ENCODE data around the gene GALNT15. TPM values are rescaled to one million over a fixed set of nuclear protein-coding genes. Genes with fewer than 3 reads are reported as not detected.

GALNT15 gene
- total RNA-seq, 1 donor from 2014 or later = 0.40 TPM

DNA sequence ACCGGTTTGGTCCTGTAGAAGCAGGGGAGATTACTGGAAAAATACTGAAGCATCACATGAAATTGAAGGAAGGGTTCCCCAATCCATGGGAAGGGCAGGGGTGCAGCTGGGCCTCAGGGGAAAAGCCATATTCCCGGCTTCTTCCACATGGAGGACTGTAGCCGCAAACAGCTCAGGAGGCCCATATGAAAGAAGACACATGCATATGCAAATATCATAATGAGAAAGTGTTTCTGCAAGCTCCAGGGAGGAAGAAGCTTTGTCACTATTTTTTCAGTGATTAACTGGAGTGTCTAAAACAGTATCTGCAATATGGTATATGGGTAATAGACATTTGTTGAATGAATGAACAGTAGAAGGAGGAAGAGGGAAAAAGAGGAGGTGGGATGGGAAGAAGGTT is 71.1 kb downstream of the GALNT15 start:
- Mint-ChIP-seq H3K36me3 (ENCODE audit: low read depth) (no peaks in the 10 kb centered on the region), H3K9me3 (ENCODE audit: low read depth) (no peaks in the 10 kb centered on the region), H3K27me3 (ENCODE audit: low read depth) (no peaks in the 10 kb centered on the region), H3K27ac (ENCODE audit: unreplicated experiment) (no peak overlapping the region), H3K4me3 (ENCODE audit: unreplicated experiment) (no peak overlapping the region), H3K4me1 (ENCODE audit: low read depth) (peaks cover 7% of the 10 kb centered on the region)
- TF ChIP-seq, protein P1, sequence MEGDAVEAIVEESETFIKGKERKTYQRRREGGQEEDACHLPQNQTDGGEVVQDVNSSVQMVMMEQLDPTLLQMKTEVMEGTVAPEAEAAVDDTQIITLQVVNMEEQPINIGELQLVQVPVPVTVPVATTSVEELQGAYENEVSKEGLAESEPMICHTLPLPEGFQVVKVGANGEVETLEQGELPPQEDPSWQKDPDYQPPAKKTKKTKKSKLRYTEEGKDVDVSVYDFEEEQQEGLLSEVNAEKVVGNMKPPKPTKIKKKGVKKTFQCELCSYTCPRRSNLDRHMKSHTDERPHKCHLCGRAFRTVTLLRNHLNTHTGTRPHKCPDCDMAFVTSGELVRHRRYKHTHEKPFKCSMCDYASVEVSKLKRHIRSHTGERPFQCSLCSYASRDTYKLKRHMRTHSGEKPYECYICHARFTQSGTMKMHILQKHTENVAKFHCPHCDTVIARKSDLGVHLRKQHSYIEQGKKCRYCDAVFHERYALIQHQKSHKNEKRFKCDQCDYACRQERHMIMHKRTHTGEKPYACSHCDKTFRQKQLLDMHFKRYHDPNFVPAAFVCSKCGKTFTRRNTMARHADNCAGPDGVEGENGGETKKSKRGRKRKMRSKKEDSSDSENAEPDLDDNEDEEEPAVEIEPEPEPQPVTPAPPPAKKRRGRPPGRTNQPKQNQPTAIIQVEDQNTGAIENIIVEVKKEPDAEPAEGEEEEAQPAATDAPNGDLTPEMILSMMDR (IDR thresholded peaks at IDR 0.05) = no peak
- no peak for DNase-seq (ENCODE audit: low spot score)

DNA sequence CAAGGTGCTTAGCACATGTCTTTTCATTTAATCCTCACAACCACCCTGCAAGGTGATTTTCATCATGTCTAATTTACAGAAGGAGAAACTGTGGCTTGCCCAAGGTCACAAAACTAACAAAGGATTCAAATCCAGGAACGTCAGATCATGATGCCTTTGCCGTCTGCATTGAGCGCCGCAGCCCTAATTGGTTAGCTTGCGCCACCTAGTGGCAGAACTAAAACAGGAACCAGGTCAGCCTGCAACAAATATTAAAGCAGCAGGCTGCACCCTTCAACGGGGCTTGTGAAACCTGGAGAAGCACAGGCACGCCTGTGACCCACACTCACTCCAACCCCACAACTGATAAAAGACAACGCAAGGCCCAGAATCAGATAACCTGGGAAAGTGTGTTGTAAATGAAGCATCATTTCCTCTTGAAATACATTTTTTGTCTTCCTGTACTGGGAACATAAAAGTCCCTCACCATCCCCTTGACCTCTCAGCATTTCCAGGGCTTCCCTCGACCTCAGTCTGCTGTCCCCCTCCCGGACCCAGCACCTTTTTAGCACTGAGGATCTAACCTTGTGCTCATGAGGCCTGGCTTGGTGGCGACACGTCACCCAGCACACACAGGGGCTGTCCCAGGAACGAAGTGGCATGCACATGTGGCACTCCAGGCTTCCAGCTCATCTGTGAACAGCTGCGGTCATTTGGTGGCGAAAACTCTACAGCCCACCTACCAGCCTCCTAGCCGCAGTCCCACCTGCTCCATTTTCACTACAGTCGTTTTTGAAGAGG is 73.0 kb downstream of the GALNT15 start:
- TF ChIP-seq, protein P1 (IDR thresholded peaks at IDR 0.05) = peak; percentile 97
- H3K27ac Mint-ChIP-seq (ENCODE audit: unreplicated experiment) = no peak overlapping the region
- no peaks in the 10 kb centered on the region for H3K9me3 Mint-ChIP-seq (ENCODE audit: low read depth)
- peaks cover 7% of the 10 kb centered on the region for H3K4me1 Mint-ChIP-seq (ENCODE audit: low read depth)
- H3K4me3 Mint-ChIP-seq (ENCODE audit: unreplicated experiment) = no peak overlapping the region
- H3K27me3 Mint-ChIP-seq (ENCODE audit: low read depth) = no peaks in the 10 kb centered on the region
- H3K36me3 Mint-ChIP-seq (ENCODE audit: low read depth) = no peaks in the 10 kb centered on the region
- no peak for DNase-seq (ENCODE audit: low spot score)

DNA sequence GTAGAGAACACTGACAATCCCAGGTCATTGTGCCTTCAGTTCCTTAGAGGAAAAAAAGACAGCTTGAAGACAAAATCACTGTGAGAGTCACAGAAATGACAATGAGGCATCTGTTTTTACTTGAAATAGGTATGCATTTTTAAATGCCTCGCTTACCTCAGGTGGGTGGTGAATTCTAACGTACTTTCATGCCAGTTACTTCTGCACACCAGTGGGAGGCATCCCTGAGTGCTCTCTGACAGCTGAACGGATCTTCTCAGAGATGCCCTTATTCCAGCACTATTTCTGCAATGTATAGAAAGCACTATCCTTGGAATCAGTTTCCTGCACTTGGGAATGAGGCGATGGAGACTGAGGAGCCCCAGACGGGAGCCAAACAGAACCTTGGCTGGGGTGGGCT is 74.1 kb downstream of the GALNT15 start:
- H3K4me1 Mint-ChIP-seq (ENCODE audit: low read depth) = peaks cover 7% of the 10 kb centered on the region
- H3K4me3 Mint-ChIP-seq (ENCODE audit: unreplicated experiment) = no peak overlapping the region
- no peak for DNase-seq (ENCODE audit: low spot score)
- no peaks in the 10 kb centered on the region for H3K9me3 Mint-ChIP-seq (ENCODE audit: low read depth)
- no peak overlapping the region for H3K27ac Mint-ChIP-seq (ENCODE audit: unreplicated experiment)
- H3K27me3 Mint-ChIP-seq (ENCODE audit: low read depth) = no peaks in the 10 kb centered on the region
- no peaks in the 10 kb centered on the region for H3K36me3 Mint-ChIP-seq (ENCODE audit: low read depth)
- TF ChIP-seq, protein P1 (IDR thresholded peaks at IDR 0.05) = no peak

DNA sequence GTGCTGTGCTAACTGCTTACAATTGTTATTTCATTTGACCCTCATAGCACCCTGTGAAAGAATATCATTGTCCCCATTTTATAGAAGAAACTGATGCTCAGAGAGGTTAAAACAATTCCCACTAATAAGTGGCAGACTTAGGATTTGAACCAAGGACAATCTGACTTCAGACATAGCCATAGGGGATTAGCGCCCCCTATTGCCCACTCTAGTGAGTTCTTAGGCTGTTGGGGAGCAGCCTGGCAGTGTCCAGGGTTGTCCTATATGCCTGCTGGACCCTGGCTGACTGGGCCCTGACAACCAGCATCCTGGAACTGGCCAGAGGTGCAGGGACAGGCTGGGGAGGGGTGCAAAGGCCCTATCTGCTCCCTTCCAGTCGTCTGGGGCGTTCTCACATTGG is 74.9 kb downstream of the GALNT15 start:
- Mint-ChIP-seq H3K4me3 (ENCODE audit: unreplicated experiment) (no peak overlapping the region), H3K27me3 (ENCODE audit: low read depth) (no peaks in the 10 kb centered on the region), H3K27ac (ENCODE audit: unreplicated experiment) (no peak overlapping the region), H3K4me1 (ENCODE audit: low read depth) (peaks cover 1% of the 10 kb centered on the region), H3K36me3 (ENCODE audit: low read depth) (no peaks in the 10 kb centered on the region), H3K9me3 (ENCODE audit: low read depth) (no peaks in the 10 kb centered on the region)
- DNase-seq (ENCODE audit: low spot score) = no peak
- TF ChIP-seq, protein P1 (IDR thresholded peaks at IDR 0.05) = peak; percentile 68

DNA sequence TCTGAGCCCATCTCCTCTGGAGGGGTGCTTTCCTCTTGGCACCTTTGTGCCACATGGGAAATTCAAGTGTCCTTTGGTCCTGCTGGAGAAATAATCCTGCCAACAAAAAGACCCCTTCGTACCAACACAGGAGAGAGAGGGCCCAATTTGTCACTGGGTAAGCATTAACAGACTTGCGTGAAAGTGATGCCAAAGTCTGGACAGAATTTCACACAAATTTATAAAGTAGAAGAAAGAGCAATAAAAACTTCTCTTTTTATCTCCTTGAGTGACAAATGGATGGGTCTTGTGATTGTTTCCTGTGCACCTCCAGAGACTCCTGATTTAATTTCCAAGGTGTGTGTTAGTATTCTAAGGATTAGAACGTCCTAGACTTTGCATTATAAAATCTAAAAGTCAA is 75.4 kb downstream of the GALNT15 start:
- H3K4me1 Mint-ChIP-seq (ENCODE audit: low read depth) = no peaks in the 10 kb centered on the region
- DNase-seq (ENCODE audit: low spot score) = no peak
- H3K4me3 Mint-ChIP-seq (ENCODE audit: unreplicated experiment) = no peak overlapping the region
- no peaks in the 10 kb centered on the region for H3K9me3 Mint-ChIP-seq (ENCODE audit: low read depth)
- no peak overlapping the region for H3K27ac Mint-ChIP-seq (ENCODE audit: unreplicated experiment)
- TF ChIP-seq, protein P1 (IDR thresholded peaks at IDR 0.05) = no peak
- H3K36me3 Mint-ChIP-seq (ENCODE audit: low read depth) = no peaks in the 10 kb centered on the region
- H3K27me3 Mint-ChIP-seq (ENCODE audit: low read depth) = no peaks in the 10 kb centered on the region

Measured in chondrocyte (in vitro differentiated cells).